Gastroesophageal sphincter (tissue), 4 donors: ENCODE results near the gene KCNB1. TPM values are rescaled to one million over a fixed set of nuclear protein-coding genes. Genes with fewer than 3 reads are reported as not detected.

Experiments used
- ATAC-seq: fragments of 150-250 bp; one replicate; pipeline ENCODE4 v1.9.1; 2016; ENCODE audit warnings: mild to moderate bottlenecking, moderate library complexity
- H3K27ac ChIP-seq, 4 donors: fragments of 200-600 bp; sonication (generic) in 3 of 4; 1 replicate in 3 of 4; 2 replicates in 1 of 4; pipeline ENCODE4 v1.5.1; 2016 to 2019
- H3K27me3 ChIP-seq: fragments of 200-600 bp; sonication (generic); one replicate; pipeline ENCODE4 v1.5.1; 2019
- H3K36me3 ChIP-seq, 2 donors: fragments of 200-600 bp; sonication (generic); one replicate each; pipeline ENCODE4 v1.5.1; 2019; ENCODE audit warnings: control low read depth in 1 of 2
- H3K4me1 ChIP-seq, 3 donors: fragments of 200-600 bp; sonication (generic); 1 replicate in 2 of 3; 2 replicates in 1 of 3; pipeline ENCODE4 v1.5.1; 2016 to 2019; ENCODE audit warnings: control low read depth in 2 of 3
- H3K4me3 ChIP-seq, 2 donors: fragments of 200-600 bp; sonication (generic); one replicate each; pipeline ENCODE4 v1.5.1; 2019; ENCODE audit warnings: mild to moderate bottlenecking in 1 of 2, moderate library complexity in 1 of 2
- H3K9me3 ChIP-seq, 3 donors: fragments of 200-600 bp; sonication (generic); one replicate each; pipeline ENCODE4 v1.5.1; 2017 to 2019; ENCODE audit warnings: control low read depth in 2 of 3
- CTCF ChIP-seq, 4 experiments: fragments of 200-600 bp in 2 of 4; fragments of 450-650 bp in 2 of 4; sonication (generic) in 1 of 4; IDR thresholded peaks; one replicate each; pipeline ENCODE4 v1.5.1; 2017 to 2019; ENCODE audit warnings: antibody characterized with exemption in 4 of 4, mild to moderate bottlenecking in 2 of 4, moderate library complexity in 2 of 4
- EP300 ChIP-seq: sonication (generic); formaldehyde crosslinking; IDR thresholded peaks from one replicate; pipeline ENCODE4 v1.6.1; 2017; ENCODE audit warnings: antibody characterized with exemption, mild to moderate bottlenecking
- POLR2A ChIP-seq, 2 donors: fragments of 450-650 bp; IDR thresholded peaks; one replicate each; pipeline ENCODE4 v1.6.1; 2017; ENCODE audit warnings: antibody characterized with exemption in 2 of 2, mild to moderate bottlenecking in 2 of 2, moderate library complexity in 1 of 2
- POLR2AphosphoS5 ChIP-seq: sonication (generic); formaldehyde crosslinking; IDR thresholded peaks from one replicate; pipeline ENCODE4 v1.6.1; 2017; ENCODE audit warnings: antibody characterized with exemption
- WGBS, 2 donors: methylation state at CpG; one replicate each; pipeline ENCODE4 v1.1.5; 2018; ENCODE audit warnings: low coverage in 1 of 2; 5-methylcytosine and 5-hydroxymethylcytosine counted together
- total RNA-seq, 4 donors: library from RNA; depleted of rRNA; stranded (reverse); fragments of >200 nt; gene quantifications; one replicate each; pipeline ENCODE4 v1.1.0, GENCODE V29; 2016

Gene KCNB1
- total RNA-seq, 4 donors from 2014 or later = 26.3 to 44.1 (median 38.0) TPM

- Histone ChIP-seq H3K9me3 (no peaks in the 10 kb centered on the region), H3K4me3 (no peak overlapping the region), H3K36me3 (peaks cover 0 to 14% of the 10 kb centered on the region in 2 donors), H3K27me3 (no peaks in the 10 kb centered on the region), H3K27ac (peak overlapping the region in 1 of 4 donors; percentile 10), H3K4me1 (peaks cover 0 to 55% (median 0%) of the 10 kb centered on the region in 3 donors)
- TF ChIP-seq CTCF (IDR thresholded peaks at IDR 0.05) (no peak), POLR2AphosphoS5 (no peak), EP300 (no peak), POLR2A (IDR thresholded peaks at IDR 0.05) (no peak)
- no peak for ATAC-seq
- WGBS, 2 donors = 89 to 95% methylated on average over 4 to 5 of the region's 7 CpGs
Measured at GRCh38 chr20:49464556-49464955, 17.9 kb downstream of the KCNB1 start.

- H3K27me3 ChIP-seq = no peaks in the 10 kb centered on the region
- ATAC-seq = no peak
- 40 to 47% methylated on average over 3 to 6 of the region's 6 CpGs for WGBS, 2 donors
- H3K4me3 ChIP-seq = no peak overlapping the region
- TF ChIP-seq POLR2AphosphoS5 (no peak), POLR2A (IDR thresholded peaks at IDR 0.05) (no peak), CTCF (IDR thresholded peaks at IDR 0.05) (no peak), EP300 (no peak)
- peak overlapping the region in 3 of 4 donors; percentile 27 to 49 (median 42) for H3K27ac ChIP-seq
- H3K4me1 ChIP-seq = peaks cover 0 to 49% (median 0%) of the 10 kb centered on the region in 3 donors
- peaks cover 0 to 5% of the 10 kb centered on the region in 2 donors for H3K36me3 ChIP-seq
- H3K9me3 ChIP-seq = no peaks in the 10 kb centered on the region
Measured at GRCh38 chr20:49462626-49463025, 19.8 kb downstream of the KCNB1 start.

GRCh38 chr20:49461894-49462620, 20.4 kb downstream of the KCNB1 start:
- Histone ChIP-seq H3K4me3 (no peak overlapping the region), H3K36me3 (no peaks in the 10 kb centered on the region), H3K27ac (peak overlapping the region in 3 of 4 donors; percentile 27 to 49 (median 42)), H3K9me3 (no peaks in the 10 kb centered on the region), H3K4me1 (peaks cover 0 to 48% (median 0%) of the 10 kb centered on the region in 3 donors), H3K27me3 (no peaks in the 10 kb centered on the region)
- 72 to 81% methylated on average over 3 to 9 of the region's 9 CpGs for WGBS, 2 donors
- TF ChIP-seq CTCF (IDR thresholded peaks at IDR 0.05) (no peak), POLR2A (IDR thresholded peaks at IDR 0.05) (no peak), EP300 (no peak)
- no peak for ATAC-seq

- TF ChIP-seq POLR2A (IDR thresholded peaks at IDR 0.05) (no peak), CTCF (IDR thresholded peaks at IDR 0.05) (no peak), POLR2AphosphoS5 (no peak), EP300 (no peak)
- H3K4me1 ChIP-seq = peaks cover 0 to 36% (median 0%) of the 10 kb centered on the region in 3 donors
- H3K4me3 ChIP-seq = no peak overlapping the region
- no peaks in the 10 kb centered on the region for H3K9me3 ChIP-seq
- H3K27me3 ChIP-seq = no peaks in the 10 kb centered on the region
- ATAC-seq = no peak
- no peaks in the 10 kb centered on the region for H3K36me3 ChIP-seq
- H3K27ac ChIP-seq = peak overlapping the region in 2 of 4 donors; percentile 11 to 49
- WGBS, 2 donors = 48 to 54% methylated on average over 2 to 5 of the region's 5 CpGs
Measured at GRCh38 chr20:49460916-49461315, 21.6 kb downstream of the KCNB1 start.

GRCh38 chr20:49460131-49460530, 22.3 kb downstream of the KCNB1 start:
- H3K27me3 ChIP-seq = no peaks in the 10 kb centered on the region
- peak overlapping the region in 1 of 4 donors; percentile 49 for H3K27ac ChIP-seq
- 82 to 86% methylated on average over 2 to 6 of the region's 6 CpGs for WGBS, 2 donors
- H3K4me1 ChIP-seq = peaks cover 0 to 29% (median 0%) of the 10 kb centered on the region in 3 donors
- H3K36me3 ChIP-seq = no peaks in the 10 kb centered on the region
- H3K9me3 ChIP-seq = no peaks in the 10 kb centered on the region
- TF ChIP-seq POLR2AphosphoS5 (no peak), CTCF (IDR thresholded peaks at IDR 0.05) (no peak), EP300 (no peak), POLR2A (IDR thresholded peaks at IDR 0.05) (no peak)
- ATAC-seq = no peak
- no peak overlapping the region for H3K4me3 ChIP-seq
